ENCODE results near the gene KIF5C. TPM values are rescaled to one million over a fixed set of nuclear protein-coding genes. Genes with fewer than 3 reads are reported as not detected.

The KIF5C gene
- total and polyA plus RNA-seq, 2 experiments from 2014 or later: 45.0 to 49.1 TPM

DNA sequence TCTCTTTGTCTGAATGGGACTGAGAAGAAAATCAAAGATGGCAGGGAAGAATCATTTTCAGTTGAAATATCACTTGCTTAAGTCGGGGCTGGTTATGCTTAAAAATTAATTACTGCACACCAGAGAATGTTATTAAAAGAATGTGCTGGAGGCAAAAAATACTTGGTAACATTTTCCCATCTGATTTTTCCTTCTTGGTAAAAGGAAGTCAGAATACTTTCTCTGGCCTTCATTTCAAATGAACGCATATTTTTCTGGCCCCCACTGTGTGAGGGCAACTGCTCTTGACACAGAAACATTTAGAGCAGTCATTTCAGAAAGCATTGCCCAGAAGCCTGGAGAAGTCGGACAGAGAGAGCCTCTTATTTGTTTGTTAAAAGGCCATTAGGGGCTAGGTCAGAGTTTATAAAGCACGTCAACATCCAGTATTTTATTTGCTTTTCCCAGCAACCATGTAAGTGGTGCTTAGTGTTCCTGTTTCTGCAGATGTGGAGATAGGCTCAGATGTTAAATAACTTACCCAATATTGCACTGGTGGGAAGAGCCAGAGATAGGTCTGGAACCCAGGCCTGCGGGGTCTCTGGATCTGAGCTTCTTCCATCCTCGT is 130.5 kb downstream of the KIF5C start (continued):
- TF ChIP-seq, protein P1, sequence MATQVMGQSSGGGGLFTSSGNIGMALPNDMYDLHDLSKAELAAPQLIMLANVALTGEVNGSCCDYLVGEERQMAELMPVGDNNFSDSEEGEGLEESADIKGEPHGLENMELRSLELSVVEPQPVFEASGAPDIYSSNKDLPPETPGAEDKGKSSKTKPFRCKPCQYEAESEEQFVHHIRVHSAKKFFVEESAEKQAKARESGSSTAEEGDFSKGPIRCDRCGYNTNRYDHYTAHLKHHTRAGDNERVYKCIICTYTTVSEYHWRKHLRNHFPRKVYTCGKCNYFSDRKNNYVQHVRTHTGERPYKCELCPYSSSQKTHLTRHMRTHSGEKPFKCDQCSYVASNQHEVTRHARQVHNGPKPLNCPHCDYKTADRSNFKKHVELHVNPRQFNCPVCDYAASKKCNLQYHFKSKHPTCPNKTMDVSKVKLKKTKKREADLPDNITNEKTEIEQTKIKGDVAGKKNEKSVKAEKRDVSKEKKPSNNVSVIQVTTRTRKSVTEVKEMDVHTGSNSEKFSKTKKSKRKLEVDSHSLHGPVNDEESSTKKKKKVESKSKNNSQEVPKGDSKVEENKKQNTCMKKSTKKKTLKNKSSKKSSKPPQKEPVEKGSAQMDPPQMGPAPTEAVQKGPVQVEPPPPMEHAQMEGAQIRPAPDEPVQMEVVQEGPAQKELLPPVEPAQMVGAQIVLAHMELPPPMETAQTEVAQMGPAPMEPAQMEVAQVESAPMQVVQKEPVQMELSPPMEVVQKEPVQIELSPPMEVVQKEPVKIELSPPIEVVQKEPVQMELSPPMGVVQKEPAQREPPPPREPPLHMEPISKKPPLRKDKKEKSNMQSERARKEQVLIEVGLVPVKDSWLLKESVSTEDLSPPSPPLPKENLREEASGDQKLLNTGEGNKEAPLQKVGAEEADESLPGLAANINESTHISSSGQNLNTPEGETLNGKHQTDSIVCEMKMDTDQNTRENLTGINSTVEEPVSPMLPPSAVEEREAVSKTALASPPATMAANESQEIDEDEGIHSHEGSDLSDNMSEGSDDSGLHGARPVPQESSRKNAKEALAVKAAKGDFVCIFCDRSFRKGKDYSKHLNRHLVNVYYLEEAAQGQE (IDR thresholded peaks at IDR 0.05; ENCODE audit: unreplicated experiment): no peak
- no peak for TF ChIP-seq STAT1 (IDR thresholded peaks at IDR 0.05; ENCODE audit: unreplicated experiment)
- no peak for TF ChIP-seq JUNB (IDR thresholded peaks at IDR 0.05; ENCODE audit: unreplicated experiment)
- no peak for TF ChIP-seq ZNF331 (CRISPR knock-in tag; IDR thresholded peaks at IDR 0.05; ENCODE audit: low read depth)
- TF ChIP-seq CREB1 (CRISPR knock-in tag; IDR thresholded peaks at IDR 0.05; ENCODE audit: low read depth): no peak
- no peak for TF ChIP-seq EZH2phosphoT487 (IDR thresholded peaks at IDR 0.05; ENCODE audit: unreplicated experiment)
- TF ChIP-seq, protein P2, sequence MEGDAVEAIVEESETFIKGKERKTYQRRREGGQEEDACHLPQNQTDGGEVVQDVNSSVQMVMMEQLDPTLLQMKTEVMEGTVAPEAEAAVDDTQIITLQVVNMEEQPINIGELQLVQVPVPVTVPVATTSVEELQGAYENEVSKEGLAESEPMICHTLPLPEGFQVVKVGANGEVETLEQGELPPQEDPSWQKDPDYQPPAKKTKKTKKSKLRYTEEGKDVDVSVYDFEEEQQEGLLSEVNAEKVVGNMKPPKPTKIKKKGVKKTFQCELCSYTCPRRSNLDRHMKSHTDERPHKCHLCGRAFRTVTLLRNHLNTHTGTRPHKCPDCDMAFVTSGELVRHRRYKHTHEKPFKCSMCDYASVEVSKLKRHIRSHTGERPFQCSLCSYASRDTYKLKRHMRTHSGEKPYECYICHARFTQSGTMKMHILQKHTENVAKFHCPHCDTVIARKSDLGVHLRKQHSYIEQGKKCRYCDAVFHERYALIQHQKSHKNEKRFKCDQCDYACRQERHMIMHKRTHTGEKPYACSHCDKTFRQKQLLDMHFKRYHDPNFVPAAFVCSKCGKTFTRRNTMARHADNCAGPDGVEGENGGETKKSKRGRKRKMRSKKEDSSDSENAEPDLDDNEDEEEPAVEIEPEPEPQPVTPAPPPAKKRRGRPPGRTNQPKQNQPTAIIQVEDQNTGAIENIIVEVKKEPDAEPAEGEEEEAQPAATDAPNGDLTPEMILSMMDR (conservative IDR thresholded peaks at IDR 0.05; ENCODE audit: low read depth in 2 of 2): no peak
- TF ChIP-seq, protein P3, sequence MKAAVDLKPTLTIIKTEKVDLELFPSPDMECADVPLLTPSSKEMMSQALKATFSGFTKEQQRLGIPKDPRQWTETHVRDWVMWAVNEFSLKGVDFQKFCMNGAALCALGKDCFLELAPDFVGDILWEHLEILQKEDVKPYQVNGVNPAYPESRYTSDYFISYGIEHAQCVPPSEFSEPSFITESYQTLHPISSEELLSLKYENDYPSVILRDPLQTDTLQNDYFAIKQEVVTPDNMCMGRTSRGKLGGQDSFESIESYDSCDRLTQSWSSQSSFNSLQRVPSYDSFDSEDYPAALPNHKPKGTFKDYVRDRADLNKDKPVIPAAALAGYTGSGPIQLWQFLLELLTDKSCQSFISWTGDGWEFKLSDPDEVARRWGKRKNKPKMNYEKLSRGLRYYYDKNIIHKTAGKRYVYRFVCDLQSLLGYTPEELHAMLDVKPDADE (IDR thresholded peaks at IDR 0.05): no peak

DNA sequence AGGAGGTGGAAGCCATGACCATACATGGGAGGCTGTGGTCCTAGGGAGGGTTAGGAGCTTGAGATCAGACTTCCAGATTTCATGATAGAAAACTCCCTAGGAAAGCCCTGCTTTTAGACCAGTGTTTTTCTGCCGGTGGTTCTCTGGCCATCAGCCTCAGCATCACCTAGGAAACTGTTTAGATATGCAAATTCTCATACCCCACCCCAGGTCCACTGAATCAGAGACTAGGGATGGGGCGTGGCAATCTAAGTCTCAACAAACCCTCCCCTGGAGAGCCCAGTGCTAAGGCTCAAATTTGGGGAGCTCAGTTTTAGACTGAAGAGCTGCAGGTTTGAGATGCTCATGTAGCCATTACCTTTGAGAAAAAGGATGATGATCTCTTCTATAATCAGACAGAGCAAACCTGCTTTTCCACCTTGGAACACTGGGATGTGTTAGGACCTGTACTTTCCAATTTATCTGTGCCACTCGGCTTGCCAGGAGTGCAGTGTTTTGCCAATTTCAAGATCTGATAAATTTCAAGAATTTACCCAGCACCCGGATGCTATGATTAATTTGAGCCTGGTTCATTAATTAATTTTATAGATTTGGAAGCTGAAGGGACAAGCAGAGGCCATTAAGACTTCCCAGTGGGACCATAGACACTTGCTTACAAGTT is 132.0 kb downstream of the KIF5C start:
- no peaks in the 10 kb centered on the region for H3K79me2 ChIP-seq (replicated peaks; ENCODE audit: insufficient read depth)
- peaks cover 18% of the 10 kb centered on the region for H3K9me3 Mint-ChIP-seq
- H3K4me1 ChIP-seq (ENCODE audit: insufficient read depth): peaks cover 10% of the 10 kb centered on the region
- H3F3A ChIP-seq (replicated peaks; ENCODE audit: low read depth): no peaks in the 10 kb centered on the region
- peaks cover 22% of the 10 kb centered on the region for H3K36me3 ChIP-seq (ENCODE audit: insufficient read depth)
- no peak overlapping the region for H3K4me3 Mint-ChIP-seq
- no peak overlapping the region for H3K4me2 ChIP-seq
- H3K9me2 ChIP-seq (ENCODE audit: insufficient read depth): no peaks in the 10 kb centered on the region
- H3K27ac Mint-ChIP-seq: no peak overlapping the region
- H3K27me3 Mint-ChIP-seq (ENCODE audit: insufficient read depth, low read depth, poor library complexity): peaks cover 2% of the 10 kb centered on the region
- ATAC-seq: peak; percentile 68
- H3K27ac ChIP-seq (ENCODE audit: low read depth): no peak overlapping the region
- no peak overlapping the region for H3K4me3 ChIP-seq
- no peak overlapping the region for H2AFZ ChIP-seq
- H3K27me3 ChIP-seq (ENCODE audit: insufficient read depth): no peaks in the 10 kb centered on the region
- H4K20me1 ChIP-seq (replicated peaks; ENCODE audit: insufficient read depth): no peaks in the 10 kb centered on the region
- peaks cover 29% of the 10 kb centered on the region for H3K4me1 Mint-ChIP-seq
- peaks cover 76% of the 10 kb centered on the region for H3K36me3 Mint-ChIP-seq (ENCODE audit: low read depth)
- no peak for DNase-seq (ENCODE audit: low spot score)
- TF ChIP-seq, protein P4, sequence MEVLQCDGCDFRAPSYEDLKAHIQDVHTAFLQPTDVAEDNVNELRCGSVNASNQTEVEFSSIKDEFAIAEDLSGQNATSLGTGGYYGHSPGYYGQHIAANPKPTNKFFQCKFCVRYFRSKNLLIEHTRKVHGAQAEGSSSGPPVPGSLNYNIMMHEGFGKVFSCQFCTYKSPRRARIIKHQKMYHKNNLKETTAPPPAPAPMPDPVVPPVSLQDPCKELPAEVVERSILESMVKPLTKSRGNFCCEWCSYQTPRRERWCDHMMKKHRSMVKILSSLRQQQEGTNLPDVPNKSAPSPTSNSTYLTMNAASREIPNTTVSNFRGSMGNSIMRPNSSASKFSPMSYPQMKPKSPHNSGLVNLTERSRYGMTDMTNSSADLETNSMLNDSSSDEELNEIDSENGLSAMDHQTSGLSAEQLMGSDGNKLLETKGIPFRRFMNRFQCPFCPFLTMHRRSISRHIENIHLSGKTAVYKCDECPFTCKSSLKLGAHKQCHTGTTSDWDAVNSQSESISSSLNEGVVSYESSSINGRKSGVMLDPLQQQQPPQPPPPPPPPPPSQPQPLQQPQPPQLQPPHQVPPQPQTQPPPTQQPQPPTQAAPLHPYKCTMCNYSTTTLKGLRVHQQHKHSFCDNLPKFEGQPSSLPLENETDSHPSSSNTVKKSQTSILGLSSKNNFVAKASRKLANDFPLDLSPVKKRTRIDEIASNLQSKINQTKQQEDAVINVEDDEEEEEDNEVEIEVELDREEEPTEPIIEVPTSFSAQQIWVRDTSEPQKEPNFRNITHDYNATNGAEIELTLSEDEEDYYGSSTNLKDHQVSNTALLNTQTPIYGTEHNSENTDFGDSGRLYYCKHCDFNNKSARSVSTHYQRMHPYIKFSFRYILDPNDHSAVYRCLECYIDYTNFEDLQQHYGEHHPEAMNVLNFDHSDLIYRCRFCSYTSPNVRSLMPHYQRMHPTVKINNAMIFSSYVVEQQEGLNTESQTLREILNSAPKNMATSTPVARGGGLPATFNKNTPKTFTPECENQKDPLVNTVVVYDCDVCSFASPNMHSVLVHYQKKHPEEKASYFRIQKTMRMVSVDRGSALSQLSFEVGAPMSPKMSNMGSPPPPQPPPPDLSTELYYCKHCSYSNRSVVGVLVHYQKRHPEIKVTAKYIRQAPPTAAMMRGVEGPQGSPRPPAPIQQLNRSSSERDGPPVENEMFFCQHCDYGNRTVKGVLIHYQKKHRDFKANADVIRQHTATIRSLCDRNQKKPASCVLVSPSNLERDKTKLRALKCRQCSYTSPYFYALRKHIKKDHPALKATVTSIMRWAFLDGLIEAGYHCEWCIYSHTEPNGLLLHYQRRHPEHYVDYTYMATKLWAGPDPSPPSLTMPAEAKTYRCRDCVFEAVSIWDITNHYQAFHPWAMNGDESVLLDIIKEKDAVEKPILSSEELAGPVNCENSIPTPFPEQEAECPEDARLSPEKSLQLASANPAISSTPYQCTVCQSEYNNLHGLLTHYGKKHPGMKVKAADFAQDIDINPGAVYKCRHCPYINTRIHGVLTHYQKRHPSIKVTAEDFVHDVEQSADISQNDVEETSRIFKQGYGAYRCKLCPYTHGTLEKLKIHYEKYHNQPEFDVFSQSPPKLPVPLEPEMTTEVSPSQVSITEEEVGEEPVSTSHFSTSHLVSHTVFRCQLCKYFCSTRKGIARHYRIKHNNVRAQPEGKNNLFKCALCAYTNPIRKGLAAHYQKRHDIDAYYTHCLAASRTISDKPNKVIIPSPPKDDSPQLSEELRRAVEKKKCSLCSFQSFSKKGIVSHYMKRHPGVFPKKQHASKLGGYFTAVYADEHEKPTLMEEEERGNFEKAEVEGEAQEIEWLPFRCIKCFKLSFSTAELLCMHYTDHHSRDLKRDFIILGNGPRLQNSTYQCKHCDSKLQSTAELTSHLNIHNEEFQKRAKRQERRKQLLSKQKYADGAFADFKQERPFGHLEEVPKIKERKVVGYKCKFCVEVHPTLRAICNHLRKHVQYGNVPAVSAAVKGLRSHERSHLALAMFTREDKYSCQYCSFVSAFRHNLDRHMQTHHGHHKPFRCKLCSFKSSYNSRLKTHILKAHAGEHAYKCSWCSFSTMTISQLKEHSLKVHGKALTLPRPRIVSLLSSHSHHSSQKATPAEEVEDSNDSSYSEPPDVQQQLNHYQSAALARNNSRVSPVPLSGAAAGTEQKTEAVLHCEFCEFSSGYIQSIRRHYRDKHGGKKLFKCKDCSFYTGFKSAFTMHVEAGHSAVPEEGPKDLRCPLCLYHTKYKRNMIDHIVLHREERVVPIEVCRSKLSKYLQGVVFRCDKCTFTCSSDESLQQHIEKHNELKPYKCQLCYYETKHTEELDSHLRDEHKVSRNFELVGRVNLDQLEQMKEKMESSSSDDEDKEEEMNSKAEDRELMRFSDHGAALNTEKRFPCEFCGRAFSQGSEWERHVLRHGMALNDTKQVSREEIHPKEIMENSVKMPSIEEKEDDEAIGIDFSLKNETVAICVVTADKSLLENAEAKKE (CRISPR knock-in tag; IDR thresholded peaks at IDR 0.05): no peak
- TF ChIP-seq EZH2 (IDR thresholded peaks at IDR 0.05; ENCODE audit: low read depth, unreplicated experiment) (no peak), EZH2phosphoT487 (IDR thresholded peaks at IDR 0.05; ENCODE audit: unreplicated experiment) (no peak), ZNF331 (CRISPR knock-in tag; IDR thresholded peaks at IDR 0.05; ENCODE audit: low read depth) (no peak), POLR2AphosphoS5 (IDR thresholded peaks at IDR 0.05; ENCODE audit: low read depth) (no peak), STAT1 (IDR thresholded peaks at IDR 0.05; ENCODE audit: unreplicated experiment) (no peak), JUNB (IDR thresholded peaks at IDR 0.05; ENCODE audit: unreplicated experiment) (no peak)

All from GM23338 (cell line).